ENCODE data around the gene TGFBI. TPM values are rescaled to one million over a fixed set of nuclear protein-coding genes. Genes with fewer than 3 reads are reported as not detected.

TGFBI gene
- total RNA-seq (2022; extraction: Qiagen RNA extraction; ENCODE audit: low read depth) = 1,571 to 2,070 TPM (median 1,744 TPM) in 5 replicates

GRCh38 chr5:136028782-136029742, at the start of gene TGFBI:
TSS of gene TGFBI (plus strand) at chr5:136028988. CDS start at chr5:136029056, 68 bp downstream.

Other genes with a start within 250 kb of the TGFBI start
- gene SLC25A48, start 194.3 kb upstream of the TGFBI start, total RNA-seq (2022; extraction: Qiagen RNA extraction; ENCODE audit: low read depth) = 0.15 to 0.22 TPM (median 0.21 TPM) in 3 of 5 replicates, not detected in the others
- gene IL9, start 133.1 kb upstream of the TGFBI start, total RNA-seq (2022; extraction: Qiagen RNA extraction; ENCODE audit: low read depth) = not detected in 5 replicates
- not detected in 5 replicates for gene LECT2, start 74.0 kb upstream of the TGFBI start, total RNA-seq (2022; extraction: Qiagen RNA extraction; ENCODE audit: low read depth)
- 15.9 to 33.5 TPM (median 29.2 TPM) in 5 replicates for gene SMAD5, start 103.9 kb downstream of the TGFBI start, total RNA-seq (2022; extraction: Qiagen RNA extraction; ENCODE audit: low read depth)
- gene SMIM32, start 164.2 kb downstream of the TGFBI start, total RNA-seq (2022; extraction: Qiagen RNA extraction; ENCODE audit: low read depth) = not detected in 5 replicates